Measurements from ENCODE around the gene PDHX. TPM values are rescaled to one million over a fixed set of nuclear protein-coding genes. Genes with fewer than 3 reads are reported as not detected.

Gene PDHX
- total RNA-seq, 1 experiment from 2014 or later, result 43.4 TPM

GRCh38 chr11:34963351-34963750 is 46.9 kb downstream of the PDHX start (continued):
- TF ChIP-seq SP1 (CRISPR knock-in tag; conservative IDR thresholded peaks at IDR 0.05) (no peak), GABPB1 (CRISPR knock-in tag; IDR thresholded peaks at IDR 0.05) (no peak), ZNF532 (CRISPR knock-in tag; IDR thresholded peaks at IDR 0.05; ENCODE audit: borderline replicate concordance) (no peak), CBFB (CRISPR knock-in tag; IDR thresholded peaks at IDR 0.05; ENCODE audit: low read depth) (no peak), KAT7 (CRISPR knock-in tag; IDR thresholded peaks at IDR 0.05; ENCODE audit: borderline replicate concordance) (no peak), ZSCAN18 (CRISPR knock-in tag; IDR thresholded peaks at IDR 0.05) (no peak)

GRCh38 chr11:34964610-34965331 is 48.4 kb downstream of the PDHX start:
- H3K9me3 Mint-ChIP-seq, result no peaks in the 10 kb centered on the region
- no peak for TF ChIP-seq ZNF281 (CRISPR knock-in tag; IDR thresholded peaks at IDR 0.05)
- TF ChIP-seq SP1 (CRISPR knock-in tag; conservative IDR thresholded peaks at IDR 0.05), result no peak
- TF ChIP-seq SMAD4 (CRISPR knock-in tag; IDR thresholded peaks at IDR 0.05), result no peak
- no peak for TF ChIP-seq USF2 (CRISPR knock-in tag; IDR thresholded peaks at IDR 0.05)
- TF ChIP-seq MLX (CRISPR knock-in tag; IDR thresholded peaks at IDR 0.05), result no peak
- TF ChIP-seq ZNF121 (CRISPR knock-in tag; IDR thresholded peaks at IDR 0.05), result no peak
- TF ChIP-seq USF1 (CRISPR knock-in tag; IDR thresholded peaks at IDR 0.05), result no peak
- no peak for TF ChIP-seq AR (CRISPR knock-in tag; IDR thresholded peaks at IDR 0.05)
- ChIA-PET CTCF (no interaction called here), POLR2A (no interaction called here)
- DNase-seq (ENCODE audit: low spot score), result no peak
- no peak overlapping the region for H3K27ac Mint-ChIP-seq
- peaks cover 22% of the 10 kb centered on the region for H3K36me3 Mint-ChIP-seq
- no peaks in the 10 kb centered on the region for H3K27me3 Mint-ChIP-seq (ENCODE audit: low read depth)
- ATAC-seq, result no peak
- H3K4me1 Mint-ChIP-seq, result no peaks in the 10 kb centered on the region
- H3K4me3 Mint-ChIP-seq, result no peak overlapping the region
